GM12874 (cell line): ENCODE results near the gene PRG2.

ENCODE experiments used
- CTCF ChIP-seq: IDR thresholded peaks from 2 replicates; pipeline ENCODE4 v1.5.1; 2011; ENCODE audit warnings: low read depth, mild to moderate bottlenecking, control low read depth, low read length, moderate library complexity; ENCODE audit not compliant: insufficient read depth

Gene PRG2

GRCh38 chr11:57392066-57392762 lies 1.8 kb upstream of the PRG2 start:
- TF ChIP-seq CTCF = no peak

- no peak for TF ChIP-seq CTCF
These were observed 1.1 kb upstream of the PRG2 start for GRCh38 chr11:57391539-57391938.

- TF ChIP-seq CTCF = no peak
These were observed 661 bp upstream of the PRG2 start for GRCh38 chr11:57391111-57391510.

- TF ChIP-seq CTCF = no peak
These were observed 3.0 kb downstream of the PRG2 start for GRCh38 chr11:57387289-57388030.

GRCh38 chr11:57386178-57386940 lies 4.1 kb downstream of the PRG2 start:
- no peak for TF ChIP-seq CTCF

- TF ChIP-seq CTCF = no peak
These were observed 9.5 kb downstream of the PRG2 start, which contains the start of gene PRG3 for GRCh38 chr11:57380975-57381374. Gene PRG3 (minus strand): TSS chr11:57381150. CDS start chr11:57380708, 442 bp downstream.

GRCh38 chr11:57379732-57380131 lies 10.7 kb downstream of the PRG2 start:
- TF ChIP-seq CTCF = no peak
